Amniotic stem cell (primary cell): Measurements from ENCODE around the gene PAQR5.

Source experiments
- DNase-seq: peaks from one replicate; lab custom pipeline; 2025; lab: John Stamatoyannopoulos, UW

The PAQR5 gene

GRCh38 chr15:69392352-69392751 lies 93.6 kb downstream of the PAQR5 start:
- DNase-seq = no peak

GRCh38 chr15:69393831-69394491 lies 95.2 kb downstream of the PAQR5 start:
- no peak for DNase-seq

GRCh38 chr15:69394556-69395282 lies 96.0 kb downstream of the PAQR5 start:
- no peak for DNase-seq

- no peak for DNase-seq
Measured at GRCh38 chr15:69395460-69395859, 96.7 kb downstream of the PAQR5 start.

- DNase-seq = no peak
Measured at GRCh38 chr15:69395991-69396390, 97.3 kb downstream of the PAQR5 start.

GRCh38 chr15:69398491-69398891 lies 99.8 kb downstream of the PAQR5 start:
- DNase-seq = peak; percentile 11

- DNase-seq = no peak
Measured at GRCh38 chr15:69400850-69401249, 102.1 kb downstream of the PAQR5 start.

- no peak for DNase-seq
Measured at GRCh38 chr15:69402816-69403215, 104.1 kb downstream of the PAQR5 start.

GRCh38 chr15:69403594-69403993 lies 104.9 kb downstream of the PAQR5 start:
- peak; percentile 32 for DNase-seq

GRCh38 chr15:69405110-69405509 lies 106.4 kb downstream of the PAQR5 start:
- no peak for DNase-seq

- DNase-seq = no peak
Measured at GRCh38 chr15:69407719-69408400, 109.1 kb downstream of the PAQR5 start.

GRCh38 chr15:69408841-69409240 lies 110.1 kb downstream of the PAQR5 start:
- DNase-seq = no peak

GRCh38 chr15:69410248-69410874 lies 111.6 kb downstream of the PAQR5 start:
- no peak for DNase-seq

- DNase-seq = no peak
Measured at GRCh38 chr15:69412274-69412673, 113.6 kb downstream of the PAQR5 start.

- no peak for DNase-seq
Measured at GRCh38 chr15:69412701-69413100, 114.0 kb downstream of the PAQR5 start.

- peak; percentile 87 for DNase-seq
Measured at GRCh38 chr15:69413822-69414700, 115.3 kb downstream of the PAQR5 start, which contains the start of gene KIF23. Gene KIF23, plus strand, starts transcription at chr15:69414349. Its CDS starts 117 bp downstream, at chr15:69414466.

GRCh38 chr15:69414701-69415167 lies 116.0 kb downstream of the PAQR5 start:
- peak; percentile 73 for DNase-seq

- DNase-seq = no peak
Measured at GRCh38 chr15:69415381-69415780, 116.7 kb downstream of the PAQR5 start.

GRCh38 chr15:69417581-69417980 lies 118.9 kb downstream of the PAQR5 start:
- DNase-seq = no peak

- DNase-seq = no peak
Measured at GRCh38 chr15:69421498-69421897, 122.8 kb downstream of the PAQR5 start.

GRCh38 chr15:69422336-69422895 lies 123.7 kb downstream of the PAQR5 start:
- no peak for DNase-seq
